Measurements from ENCODE around the gene AGER. TPM values are rescaled to one million over a fixed set of nuclear protein-coding genes. Genes with fewer than 3 reads are reported as not detected.

Gene AGER
- total and polyA plus RNA-seq, 2 donors (not counting 1 experiment from before 2014, with no cell fraction given): 29.9 to 38.8 TPM

DNA sequence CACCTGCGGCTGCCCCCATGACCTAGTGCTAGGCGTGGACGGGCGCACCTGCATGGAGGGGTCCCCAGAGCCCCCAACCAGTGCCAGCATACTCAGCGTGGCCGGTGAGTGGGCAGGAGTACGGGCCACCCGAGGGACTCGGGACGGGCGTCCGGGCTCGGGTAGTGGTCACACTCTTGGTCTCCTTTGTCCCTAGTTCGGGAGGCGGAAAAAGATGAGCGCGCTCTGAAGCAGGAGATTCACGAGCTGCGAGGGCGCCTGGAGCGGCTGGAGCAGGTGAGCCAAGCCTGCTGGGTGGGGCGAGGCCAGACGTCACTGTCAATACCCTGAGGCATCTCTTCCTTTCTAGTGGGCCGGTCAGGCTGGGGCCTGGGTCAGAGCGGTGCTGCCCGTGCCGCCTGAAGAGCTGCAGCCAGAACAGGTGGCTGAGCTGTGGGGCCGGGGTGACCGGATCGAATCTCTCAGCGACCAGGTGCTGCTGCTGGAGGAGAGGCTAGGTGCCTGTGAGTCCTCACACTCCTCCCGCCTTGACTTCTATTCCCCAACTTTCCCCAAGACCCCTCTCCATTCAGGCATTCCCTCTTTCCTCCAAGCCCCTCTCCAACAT lies 16.8 kb downstream of the AGER start:
- Histone ChIP-seq H3K79me2 (ENCODE audit: control insufficient read depth, insufficient read depth, low read length) (no peaks in the 10 kb centered on the region), H3K9ac (ENCODE audit: low read length) (no peak overlapping the region), H2AFZ (ENCODE audit: insufficient read depth, low read depth, low read length, poor library complexity, severe bottlenecking) (no peak overlapping the region), H3K9me3 (ENCODE audit: control extremely low read depth in 1 of 3, control insufficient read depth in 2 of 3, insufficient read depth in 1 of 3, low read length in 2 of 3) (no peaks in the 10 kb centered on the region), H3K36me3 (replicated peaks in 1 of 2; ENCODE audit: control extremely low read depth in 1 of 2, control insufficient read depth in 1 of 2, extremely low read depth in 1 of 2, insufficient read depth in 2 of 2, low read length in 1 of 2) (peaks cover 7 to 23% of the 10 kb centered on the region in 2 experiments), H3K4me3 (ENCODE audit: control extremely low read depth in 1 of 5, extremely low read depth in 1 of 5, insufficient read depth in 1 of 5, low read depth in 2 of 5, low read length in 4 of 5) (no peak overlapping the region), H3K4me2 (replicated peaks; ENCODE audit: low read depth, low read length, poor library complexity, severe bottlenecking) (no peak overlapping the region), H4K20me1 (ENCODE audit: control insufficient read depth, insufficient read depth, low read length, poor library complexity, severe bottlenecking) (no peaks in the 10 kb centered on the region), H3K27me3 (replicated peaks in 1 of 4; ENCODE audit: control extremely low read depth in 1 of 4, control insufficient read depth in 3 of 4, insufficient read depth in 4 of 4, low read length in 3 of 4) (no peaks in the 10 kb centered on the region), H3K4me1 (ENCODE audit: control insufficient read depth in 2 of 2, insufficient read depth in 2 of 2, low read length in 2 of 2) (peaks cover 0 to 6% of the 10 kb centered on the region in 2 donors), H3K27ac (ENCODE audit: low read length in 2 of 2) (no peak overlapping the region)
- CTCF ChIA-PET: no interaction called here
- no peaks in the 10 kb centered on the region for H3K27me3 Mint-ChIP-seq
- no peak overlapping the region for H3K4me3 Mint-ChIP-seq
- 96% methylated on average over 32 of the region's 32 CpGs for WGBS (ENCODE audit: insufficient coverage)
- intact Hi-C loops (cut with micrococcal nuclease): no loop called here
- DNase-seq (peak; percentile 6), ATAC-seq (ENCODE audit: low read depth) (no peak)
- no peaks in the 10 kb centered on the region for H3K9me3 Mint-ChIP-seq (ENCODE audit: insufficient read depth)
- TF ChIP-seq CTCF (IDR thresholded peaks at IDR 0.05): no peak
- no peak for TF ChIP-seq EZH2 (IDR thresholded peaks at IDR 0.05; ENCODE audit: borderline replicate concordance, insufficient read depth, low read depth, low read length, poor library complexity, severe bottlenecking)
- H3K27ac Mint-ChIP-seq: no peak overlapping the region
- POLR2A ChIA-PET: no interaction called here
- peaks cover 8% of the 10 kb centered on the region for H3K4me1 Mint-ChIP-seq

DNA sequence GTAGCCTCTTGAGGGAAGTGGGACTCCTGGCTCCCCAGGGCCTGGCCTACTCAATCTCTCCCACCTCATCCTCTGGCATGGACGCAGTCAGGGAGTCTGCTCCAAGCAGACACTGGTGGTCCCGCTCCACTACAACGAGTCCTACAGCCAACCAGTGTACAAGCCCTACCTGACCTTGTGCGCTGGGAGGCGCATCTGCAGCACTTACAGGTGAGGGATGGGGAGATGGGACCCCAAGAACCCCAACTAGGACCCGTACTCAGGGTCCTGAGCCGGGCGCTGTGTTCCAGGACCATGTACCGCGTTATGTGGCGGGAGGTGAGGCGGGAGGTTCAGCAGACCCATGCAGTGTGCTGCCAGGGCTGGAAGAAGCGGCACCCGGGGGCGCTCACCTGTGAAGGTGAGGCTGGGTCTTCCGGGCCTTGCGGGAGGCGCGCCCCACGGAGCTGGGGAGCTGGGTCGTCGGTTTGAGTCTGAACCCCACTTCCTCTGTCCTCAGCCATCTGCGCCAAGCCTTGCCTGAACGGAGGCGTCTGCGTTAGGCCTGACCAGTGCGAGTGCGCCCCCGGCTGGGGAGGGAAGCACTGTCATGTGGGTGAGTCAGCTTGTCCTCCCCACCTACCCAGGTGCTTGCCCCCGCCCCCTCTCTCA lies 17.5 kb downstream of the AGER start:
- Mint-ChIP-seq H3K4me1 (peaks cover 8% of the 10 kb centered on the region), H3K9me3 (ENCODE audit: insufficient read depth) (no peaks in the 10 kb centered on the region), H3K27ac (no peak overlapping the region), H3K4me3 (no peak overlapping the region), H3K27me3 (no peaks in the 10 kb centered on the region)
- Histone ChIP-seq H3K9ac (ENCODE audit: low read length) (no peak overlapping the region), H2AFZ (ENCODE audit: insufficient read depth, low read depth, low read length, poor library complexity, severe bottlenecking) (no peak overlapping the region), H3K36me3 (replicated peaks in 1 of 2; ENCODE audit: control extremely low read depth in 1 of 2, control insufficient read depth in 1 of 2, extremely low read depth in 1 of 2, insufficient read depth in 2 of 2, low read length in 1 of 2) (peaks cover 7 to 23% of the 10 kb centered on the region in 2 experiments), H3K79me2 (ENCODE audit: control insufficient read depth, insufficient read depth, low read length) (no peaks in the 10 kb centered on the region), H3K4me3 (ENCODE audit: control extremely low read depth in 1 of 5, extremely low read depth in 1 of 5, insufficient read depth in 1 of 5, low read depth in 2 of 5, low read length in 4 of 5) (no peak overlapping the region), H3K9me3 (ENCODE audit: control extremely low read depth in 1 of 3, control insufficient read depth in 2 of 3, insufficient read depth in 1 of 3, low read length in 2 of 3) (no peaks in the 10 kb centered on the region), H3K27ac (ENCODE audit: low read length in 2 of 2) (no peak overlapping the region), H3K27me3 (replicated peaks in 1 of 4; ENCODE audit: control extremely low read depth in 1 of 4, control insufficient read depth in 3 of 4, insufficient read depth in 4 of 4, low read length in 3 of 4) (no peaks in the 10 kb centered on the region), H3K4me1 (ENCODE audit: control insufficient read depth in 2 of 2, insufficient read depth in 2 of 2, low read length in 2 of 2) (peaks cover 0 to 6% of the 10 kb centered on the region in 2 donors), H4K20me1 (ENCODE audit: control insufficient read depth, insufficient read depth, low read length, poor library complexity, severe bottlenecking) (no peaks in the 10 kb centered on the region), H3K4me2 (replicated peaks; ENCODE audit: low read depth, low read length, poor library complexity, severe bottlenecking) (no peak overlapping the region)
- ChIA-PET POLR2A (no interaction called here), CTCF (no interaction called here)
- ATAC-seq (ENCODE audit: low read depth) (no peak), DNase-seq (peak; percentile 18)
- whole genome bisulfite sequencing (ENCODE audit: insufficient coverage): 98% methylated on average over 26 of the region's 30 CpGs
- intact Hi-C loops (cut with micrococcal nuclease): no loop called here
- TF ChIP-seq EZH2 (IDR thresholded peaks at IDR 0.05; ENCODE audit: borderline replicate concordance, insufficient read depth, low read depth, low read length, poor library complexity, severe bottlenecking): no peak
- TF ChIP-seq CTCF (IDR thresholded peaks at IDR 0.05): no peak
